HG02798 (cell line): ENCODE measurements around the gene ACLY.
"Not testable (repeated sequence)": the region's sequence is repeated elsewhere in the genome, so short reads cannot be mapped to it uniquely, and the experiment has no call there.

Experiments used
- ATAC-seq: cut with Tn5 transposase; IDR thresholded peaks from one replicate; pipeline ENCODE4 v1.9.1; 2021; ENCODE audit warnings: mild to moderate bottlenecking; ENCODE audit not compliant: unreplicated experiment, poor library complexity

Gene ACLY

GRCh38 chr17:41882756-41883155, 36.0 kb downstream of the ACLY start:
- no peak for ATAC-seq

- no peak for ATAC-seq
Observed at GRCh38 chr17:41880130-41880529, 38.6 kb downstream of the ACLY start.

- ATAC-seq: not testable (repeated sequence)
Observed at GRCh38 chr17:41874293-41874670, 44.5 kb downstream of the ACLY start.

- no peak for ATAC-seq
Observed at GRCh38 chr17:41873559-41874292, 45.0 kb downstream of the ACLY start.

- ATAC-seq: no peak
Observed at GRCh38 chr17:41871789-41872188, 47.0 kb downstream of the ACLY start.

GRCh38 chr17:41870627-41871026, 48.1 kb downstream of the ACLY start:
- no peak for ATAC-seq

- ATAC-seq: no peak
Observed at GRCh38 chr17:41870097-41870496, 48.7 kb downstream of the ACLY start.

GRCh38 chr17:41869426-41869825, 49.3 kb downstream of the ACLY start:
- ATAC-seq: no peak

- no peak for ATAC-seq
Observed at GRCh38 chr17:41868568-41868967, 50.2 kb downstream of the ACLY start.

- ATAC-seq: no peak
Observed at GRCh38 chr17:41865596-41865893, 53.2 kb downstream of the ACLY start.

GRCh38 chr17:41864836-41865595, 53.7 kb downstream of the ACLY start, which contains the start of gene KLHL11:
Gene KLHL11 (minus strand): TSS chr17:41865423. CDS start chr17:41865370, 53 bp downstream.
- peak; percentile 90 for ATAC-seq

GRCh38 chr17:41864498-41864835, 54.3 kb downstream of the ACLY start:
- ATAC-seq: no peak

GRCh38 chr17:41863074-41863848, 55.5 kb downstream of the ACLY start:
- ATAC-seq: no peak

- no peak for ATAC-seq
Observed at GRCh38 chr17:41860254-41860931, 58.4 kb downstream of the ACLY start.

- ATAC-seq: not testable (repeated sequence)
Observed at GRCh38 chr17:41851382-41851781, 67.4 kb downstream of the ACLY start.

- ATAC-seq: no peak
Observed at GRCh38 chr17:41849251-41849990, 69.3 kb downstream of the ACLY start.

GRCh38 chr17:41848788-41849187, 70.0 kb downstream of the ACLY start:
- ATAC-seq: no peak

- no peak for ATAC-seq
Observed at GRCh38 chr17:41844971-41845370, 73.8 kb downstream of the ACLY start.

GRCh38 chr17:41840781-41841180, 78.0 kb downstream of the ACLY start:
- not testable (repeated sequence) for ATAC-seq

GRCh38 chr17:41839448-41839847, 79.3 kb downstream of the ACLY start:
- not testable (repeated sequence) for ATAC-seq
